Left renal pelvis (tissue), 4 donors: ENCODE results near the gene NKD1. TPM values are rescaled to one million over a fixed set of nuclear protein-coding genes. Genes with fewer than 3 reads are reported as not detected.
A peak's percentile ranks its signal among the peaks of the same experiment; 100 is the strongest.
"Not testable (repeated sequence)": the region's sequence is repeated elsewhere in the genome, so short reads cannot be mapped to it uniquely, and the experiment has no call there.

Experiments used
- DNase-seq, 4 donors: peaks; one replicate each; pipeline ENCODE4 v3.0.0-alpha.2; 2013; ENCODE audit warnings: low read depth in 4 of 4, low spot score in 3 of 4
- polyA plus RNA-seq, 4 donors: library from polyadenylated mRNA; unstranded; fragments of 120-200 nt; gene quantifications; one replicate each; pipeline ENCODE4 v1.2.1, GENCODE V29; 2013; ENCODE audit not compliant: insufficient read length in 4 of 4

The NKD1 gene
- polyA plus RNA-seq, 4 donors: 8.3 to 13.3 (median 11.9) TPM

- peak in 2 of 4 donors; percentile 44 to 51 for DNase-seq
Measured at GRCh38 chr16:50574745-50575136, 26.5 kb downstream of the NKD1 start.

GRCh38 chr16:50575743-50576142 is 27.5 kb downstream of the NKD1 start:
- DNase-seq: no peak

GRCh38 chr16:50576403-50577113 is 28.4 kb downstream of the NKD1 start:
- no peak for DNase-seq

GRCh38 chr16:50578137-50578536 is 29.9 kb downstream of the NKD1 start:
- no peak for DNase-seq

GRCh38 chr16:50579373-50579772 is 31.2 kb downstream of the NKD1 start:
- DNase-seq: not testable (repeated sequence)

GRCh38 chr16:50580180-50580798 is 32.1 kb downstream of the NKD1 start:
- DNase-seq: no peak

GRCh38 chr16:50581845-50582244 is 33.6 kb downstream of the NKD1 start:
- DNase-seq: no peak

GRCh38 chr16:50583211-50583610 is 35.0 kb downstream of the NKD1 start:
- DNase-seq: no peak

GRCh38 chr16:50584033-50584722 is 36.0 kb downstream of the NKD1 start:
- DNase-seq: no peak

- DNase-seq: peak in 1 of 4 donors; percentile 37
Measured at GRCh38 chr16:50585331-50585776, 37.2 kb downstream of the NKD1 start.

- no peak for DNase-seq
Measured at GRCh38 chr16:50587543-50587942, 39.3 kb downstream of the NKD1 start.

- DNase-seq: no peak
Measured at GRCh38 chr16:50588276-50588675, 40.1 kb downstream of the NKD1 start.

GRCh38 chr16:50591209-50591608 is 43.0 kb downstream of the NKD1 start:
- no peak for DNase-seq

- peak in 3 of 4 donors; percentile 62 to 71 (median 68) for DNase-seq
Measured at GRCh38 chr16:50591800-50592771, 43.9 kb downstream of the NKD1 start.

- DNase-seq: no peak
Measured at GRCh38 chr16:50592996-50593395, 44.8 kb downstream of the NKD1 start.

GRCh38 chr16:50593410-50594150 is 45.4 kb downstream of the NKD1 start:
- no peak for DNase-seq

- no peak for DNase-seq
Measured at GRCh38 chr16:50594308-50595260, 46.4 kb downstream of the NKD1 start.

GRCh38 chr16:50595859-50596258 is 47.7 kb downstream of the NKD1 start:
- DNase-seq: no peak
